Embryonic facial prominence (tissue), 1 donor: ENCODE measurements around the gene UBE2D1.
A peak's percentile ranks its signal among the peaks of the same experiment; 100 is the strongest.
"Not testable (repeated sequence)": the region's sequence is repeated elsewhere in the genome, so short reads cannot be mapped to it uniquely, and the experiment has no call there.

Experiments used
- DNase-seq: peaks from one replicate; pipeline ENCODE4 v3.0.0-alpha.2; 2016; ENCODE audit errors: extremely low spot score

Gene UBE2D1

GRCh38 chr10:58382489-58382995, 47.7 kb downstream of the UBE2D1 start:
- DNase-seq = no peak

DNA sequence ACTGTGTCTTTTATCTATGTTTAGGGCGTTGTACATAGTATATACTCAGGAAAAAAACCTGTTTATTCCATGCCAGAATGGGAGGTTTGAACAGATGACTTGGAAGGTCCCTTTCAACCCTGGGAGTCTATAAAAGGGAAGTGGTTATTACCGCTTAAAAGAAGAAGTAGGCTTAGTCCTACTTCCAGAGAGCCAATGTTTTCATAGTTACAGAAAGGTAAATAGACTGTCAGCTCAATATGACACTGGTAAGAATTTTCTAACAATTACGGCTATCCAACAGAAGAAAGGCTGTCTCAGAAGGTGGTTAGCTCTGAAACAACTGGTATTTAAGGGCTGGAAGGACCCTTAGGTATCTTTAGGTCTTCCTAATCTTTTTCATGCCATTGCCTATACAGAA, 49.3 kb downstream of the UBE2D1 start:
- DNase-seq = no peak

DNA sequence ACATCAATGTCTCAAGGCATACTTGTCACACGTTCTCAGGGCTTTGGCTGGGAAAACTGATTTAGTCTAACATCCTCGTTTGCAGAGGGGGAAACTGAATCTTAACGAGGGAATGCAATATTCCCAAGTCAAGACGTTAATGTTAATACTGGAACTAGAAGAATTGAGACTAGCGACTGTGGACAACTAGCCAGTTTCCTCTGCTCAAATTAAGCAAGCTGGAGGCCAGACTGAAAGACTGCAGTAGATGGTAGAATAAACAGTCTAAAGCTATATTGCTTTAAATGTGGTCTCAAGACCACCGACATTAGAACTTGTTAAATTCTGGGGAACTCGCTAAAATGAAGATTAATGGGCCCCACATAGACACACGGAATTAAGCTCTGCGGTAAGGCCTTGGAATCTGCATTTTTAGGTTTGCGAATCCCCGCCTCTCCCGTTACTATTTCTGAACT, 49.8 kb downstream of the UBE2D1 start:
- peak; percentile 13 for DNase-seq

GRCh38 chr10:58384999-58385783, 50.4 kb downstream of the UBE2D1 start, which contains the start of gene TFAM:
TSS of gene TFAM (plus strand) at chr10:58385410. CDS start at chr10:58385548, 138 bp downstream.
- peak; percentile 86 for DNase-seq

DNA sequence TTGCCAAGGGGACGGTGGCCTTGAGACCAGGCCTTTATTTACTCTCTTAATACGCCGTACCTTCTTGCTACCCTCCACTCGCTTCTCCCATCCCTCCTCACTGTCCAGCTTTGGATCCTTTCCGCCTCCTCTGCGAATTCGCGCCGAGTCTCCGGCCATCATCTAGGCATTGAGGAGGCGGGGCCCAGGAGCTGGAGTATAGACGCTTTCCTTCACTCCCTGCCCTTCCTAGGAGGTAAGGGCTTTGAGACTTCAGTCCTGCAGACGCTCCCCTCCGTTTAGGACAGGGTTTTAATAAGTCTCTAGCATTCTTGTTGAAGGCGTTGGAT, 50.9 kb downstream of the UBE2D1 start:
- no peak for DNase-seq

DNA sequence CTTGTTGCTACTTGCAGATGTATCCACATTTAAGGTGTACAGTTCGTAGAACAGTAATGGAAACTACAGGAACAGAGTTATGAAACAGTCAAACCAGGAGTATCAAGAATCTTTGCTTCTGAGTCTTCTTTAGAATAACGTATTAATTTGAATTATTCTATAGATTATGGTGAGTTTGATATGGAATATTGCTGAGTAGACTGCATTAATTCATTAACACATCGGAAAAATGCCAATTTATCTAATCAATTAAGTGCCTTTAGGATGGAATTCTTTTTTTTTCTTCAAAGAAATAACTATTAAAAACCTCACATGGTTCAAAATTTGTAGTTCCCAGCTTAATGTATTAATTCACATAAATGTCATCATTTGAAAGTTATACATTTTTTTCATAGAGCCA, 54.2 kb downstream of the UBE2D1 start:
- DNase-seq = no peak

DNA sequence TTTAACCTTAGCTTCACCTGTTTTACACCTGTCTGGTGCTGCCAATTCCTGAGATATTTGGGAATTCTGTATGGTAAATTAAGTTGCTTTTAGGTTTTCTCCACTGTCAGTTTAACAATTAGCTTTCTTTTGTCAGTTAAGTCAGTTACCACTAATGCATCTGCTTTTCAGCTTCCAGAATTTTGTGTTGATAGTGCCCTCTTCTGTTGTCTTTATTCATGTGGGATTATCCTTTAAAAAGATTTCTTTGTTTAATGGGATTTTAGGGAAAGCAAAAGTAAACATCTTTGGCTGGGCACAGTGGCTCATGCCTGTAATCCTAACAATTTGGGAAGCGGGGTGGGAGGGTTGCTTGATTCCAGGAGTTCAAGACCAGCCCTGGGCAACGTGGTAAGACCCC, 58.5 kb downstream of the UBE2D1 start:
- no peak for DNase-seq

GRCh38 chr10:58394471-58394870, 59.7 kb downstream of the UBE2D1 start:
- no peak for DNase-seq

- no peak for DNase-seq
These were observed 61.3 kb downstream of the UBE2D1 start for GRCh38 chr10:58396057-58396456.

DNA sequence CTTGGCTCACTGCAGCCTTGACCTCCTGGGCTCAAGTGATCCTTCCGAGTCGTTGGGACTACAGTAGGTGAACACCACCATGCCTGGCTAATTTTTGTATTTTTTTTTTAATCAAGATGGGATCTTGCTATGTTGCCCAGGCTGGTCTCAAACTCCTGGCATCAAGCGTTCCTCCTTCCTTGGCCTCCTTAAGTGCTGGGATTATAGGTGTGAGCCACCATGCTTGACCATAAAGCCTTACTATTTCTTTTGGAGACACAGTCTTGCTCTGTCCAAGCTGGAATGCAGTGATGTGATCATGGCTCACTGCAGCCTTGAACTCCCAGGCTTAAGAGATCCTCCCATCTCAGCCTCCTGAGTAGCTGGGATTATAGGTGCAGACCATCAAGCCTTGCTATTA, 63.0 kb downstream of the UBE2D1 start:
- DNase-seq = no peak

- DNase-seq = no peak
These were observed 64.6 kb downstream of the UBE2D1 start for GRCh38 chr10:58399410-58399809.

- no peak for DNase-seq
These were observed 65.8 kb downstream of the UBE2D1 start for GRCh38 chr10:58400609-58401008.

DNA sequence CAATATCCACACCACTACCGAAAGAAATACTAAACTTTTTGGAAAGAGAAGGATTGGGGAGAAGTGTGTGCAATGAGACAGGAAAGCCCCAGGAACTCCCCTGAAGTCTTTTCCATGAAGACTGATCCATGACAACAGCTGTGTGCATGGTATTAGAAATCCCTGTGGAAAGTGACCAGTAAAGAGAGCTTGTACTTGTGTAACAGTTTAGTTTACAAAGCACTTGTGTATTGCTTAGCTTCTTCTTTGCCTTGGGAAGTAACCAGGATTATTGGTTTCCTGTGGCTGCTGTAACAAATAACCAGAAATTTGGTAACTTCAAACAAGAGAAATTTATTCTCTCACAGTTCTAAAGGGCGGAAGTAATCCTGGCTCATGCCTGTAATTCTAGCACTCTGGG, 69.2 kb downstream of the UBE2D1 start:
- no peak for DNase-seq

DNA sequence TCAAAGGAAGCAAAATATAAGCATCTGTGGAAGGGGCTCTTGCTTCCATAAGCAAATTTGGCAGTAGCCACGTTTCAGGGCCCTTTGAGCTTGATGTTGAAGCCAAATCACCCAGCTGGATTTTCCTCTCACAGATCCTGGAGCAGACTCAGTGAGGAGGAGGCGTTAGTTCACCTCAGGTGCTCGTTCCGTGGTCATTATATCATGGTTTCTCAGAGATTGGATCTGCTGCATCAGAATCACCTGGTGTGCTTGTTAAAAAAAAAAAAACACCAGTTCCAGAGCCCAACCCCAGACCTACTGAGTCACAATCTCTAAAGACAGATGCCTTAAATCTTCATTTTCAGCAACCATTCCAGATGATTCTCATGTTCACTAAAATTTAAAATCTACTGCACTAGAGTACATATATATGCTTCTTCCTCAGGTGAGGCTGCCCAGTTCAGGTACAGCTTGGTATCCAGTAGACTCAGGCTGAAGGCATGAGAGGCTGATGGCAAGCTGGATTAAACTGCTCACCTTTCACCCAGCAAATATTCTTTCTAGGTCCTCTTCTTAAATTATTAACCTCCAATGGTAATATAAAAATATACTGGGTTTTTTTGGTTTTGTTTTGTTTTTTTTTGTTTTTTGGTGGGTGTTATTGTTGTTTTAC, 75.3 kb downstream of the UBE2D1 start:
- no peak for DNase-seq

DNA sequence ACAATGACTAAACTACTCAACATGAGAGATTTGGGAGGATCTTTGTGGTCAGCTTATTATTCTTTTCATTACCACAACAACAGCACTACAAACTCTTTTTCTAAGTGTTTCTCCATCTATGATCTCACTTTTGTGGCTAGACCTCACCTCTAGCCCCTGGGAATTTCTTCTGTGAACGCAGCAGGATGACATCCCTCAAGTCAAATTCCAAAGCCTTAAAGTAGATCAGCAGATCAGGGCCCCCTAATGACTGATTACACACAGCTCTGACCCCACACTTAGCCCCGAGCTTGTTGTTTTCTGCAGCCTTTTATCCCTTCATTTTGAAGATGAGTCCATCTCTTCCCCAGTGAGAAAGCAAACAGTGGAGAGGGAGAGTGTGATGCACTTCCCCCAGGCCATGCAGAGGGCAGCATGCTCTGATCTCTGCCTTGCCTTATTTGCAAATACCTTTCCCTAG, 77.7 kb downstream of the UBE2D1 start:
- DNase-seq = no peak

- DNase-seq = peak; percentile 46
These were observed 79.7 kb downstream of the UBE2D1 start for GRCh38 chr10:58414270-58415041.

- DNase-seq = no peak
These were observed 81.0 kb downstream of the UBE2D1 start for GRCh38 chr10:58415757-58416156.

- DNase-seq = not testable (repeated sequence)
These were observed 83.1 kb downstream of the UBE2D1 start for GRCh38 chr10:58417902-58418301.
